Epithelial cell of proximal tubule (primary cell): Measurements from ENCODE around the gene HOXA6. TPM values are rescaled to one million over a fixed set of nuclear protein-coding genes. Genes with fewer than 3 reads are reported as not detected.

Experiments
- DNase-seq: peaks from one replicate; pipeline ENCODE4 v3.0.0-alpha.2; 2011; ENCODE audit warnings: low read depth
- H3K4me3 ChIP-seq: 2 replicates; pipeline ENCODE4 v1.5.1; 2011; ENCODE audit warnings: low read depth, mild to moderate bottlenecking, low read length
- total RNA-seq: library from RNA; depleted of rRNA; stranded (reverse); fragments of >200 nt; gene quantifications from 2 replicates; pipeline ENCODE4 v1.2.3, GENCODE V29; 2015
- TF ChIP-seq, protein P1 (sequence below): conservative IDR thresholded peaks from 2 replicates; pipeline ENCODE4 v1.5.1; 2012; ENCODE audit warnings: low read depth, mild to moderate bottlenecking, low read length

The HOXA6 gene
- total RNA-seq, 1 donor from 2014 or later: 5.7 TPM

DNA sequence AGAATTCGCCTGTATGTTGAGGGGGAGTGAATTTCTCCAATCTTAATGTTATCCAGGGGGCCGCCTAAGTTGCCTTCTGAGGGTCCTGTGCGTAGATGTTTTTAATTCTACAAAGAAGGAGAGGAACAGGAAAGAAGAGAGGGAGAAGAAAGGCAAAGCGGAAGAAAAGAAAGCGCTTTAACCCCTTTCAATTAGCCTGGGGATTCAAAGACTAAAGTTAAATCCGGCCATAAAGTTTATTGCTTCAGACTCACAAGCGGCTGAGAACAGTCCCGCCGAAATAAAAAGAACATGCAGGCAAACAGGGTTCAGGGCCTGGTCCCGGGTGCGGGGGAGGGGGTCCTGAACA is 8.6 kb downstream of the HOXA6 start:
- TF ChIP-seq, protein P1, sequence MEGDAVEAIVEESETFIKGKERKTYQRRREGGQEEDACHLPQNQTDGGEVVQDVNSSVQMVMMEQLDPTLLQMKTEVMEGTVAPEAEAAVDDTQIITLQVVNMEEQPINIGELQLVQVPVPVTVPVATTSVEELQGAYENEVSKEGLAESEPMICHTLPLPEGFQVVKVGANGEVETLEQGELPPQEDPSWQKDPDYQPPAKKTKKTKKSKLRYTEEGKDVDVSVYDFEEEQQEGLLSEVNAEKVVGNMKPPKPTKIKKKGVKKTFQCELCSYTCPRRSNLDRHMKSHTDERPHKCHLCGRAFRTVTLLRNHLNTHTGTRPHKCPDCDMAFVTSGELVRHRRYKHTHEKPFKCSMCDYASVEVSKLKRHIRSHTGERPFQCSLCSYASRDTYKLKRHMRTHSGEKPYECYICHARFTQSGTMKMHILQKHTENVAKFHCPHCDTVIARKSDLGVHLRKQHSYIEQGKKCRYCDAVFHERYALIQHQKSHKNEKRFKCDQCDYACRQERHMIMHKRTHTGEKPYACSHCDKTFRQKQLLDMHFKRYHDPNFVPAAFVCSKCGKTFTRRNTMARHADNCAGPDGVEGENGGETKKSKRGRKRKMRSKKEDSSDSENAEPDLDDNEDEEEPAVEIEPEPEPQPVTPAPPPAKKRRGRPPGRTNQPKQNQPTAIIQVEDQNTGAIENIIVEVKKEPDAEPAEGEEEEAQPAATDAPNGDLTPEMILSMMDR: no peak
- DNase-seq: no peak
- peak overlapping the region; percentile 75 for H3K4me3 ChIP-seq

DNA sequence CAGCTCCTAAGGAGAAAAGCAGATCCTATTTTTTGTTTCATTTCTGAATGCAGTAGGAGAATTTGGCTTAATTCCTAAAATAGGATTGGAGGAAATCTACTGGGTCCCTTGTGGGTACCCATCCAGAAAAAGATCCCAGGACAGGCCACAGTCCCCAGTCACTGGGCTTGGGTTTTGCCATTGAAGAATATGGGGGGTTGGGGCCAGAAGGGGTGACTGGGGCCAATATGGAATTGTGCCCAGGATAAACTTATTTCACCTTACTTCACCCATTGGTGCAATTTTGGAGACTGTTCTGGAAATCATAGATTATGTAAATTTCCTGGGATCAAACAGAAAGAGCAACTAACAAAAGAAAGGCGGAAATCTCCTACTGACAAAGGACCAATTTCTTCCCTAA is 9.1 kb downstream of the HOXA6 start:
- TF ChIP-seq, protein P1: no peak
- DNase-seq: no peak
- peak overlapping the region; percentile 75 for H3K4me3 ChIP-seq

DNA sequence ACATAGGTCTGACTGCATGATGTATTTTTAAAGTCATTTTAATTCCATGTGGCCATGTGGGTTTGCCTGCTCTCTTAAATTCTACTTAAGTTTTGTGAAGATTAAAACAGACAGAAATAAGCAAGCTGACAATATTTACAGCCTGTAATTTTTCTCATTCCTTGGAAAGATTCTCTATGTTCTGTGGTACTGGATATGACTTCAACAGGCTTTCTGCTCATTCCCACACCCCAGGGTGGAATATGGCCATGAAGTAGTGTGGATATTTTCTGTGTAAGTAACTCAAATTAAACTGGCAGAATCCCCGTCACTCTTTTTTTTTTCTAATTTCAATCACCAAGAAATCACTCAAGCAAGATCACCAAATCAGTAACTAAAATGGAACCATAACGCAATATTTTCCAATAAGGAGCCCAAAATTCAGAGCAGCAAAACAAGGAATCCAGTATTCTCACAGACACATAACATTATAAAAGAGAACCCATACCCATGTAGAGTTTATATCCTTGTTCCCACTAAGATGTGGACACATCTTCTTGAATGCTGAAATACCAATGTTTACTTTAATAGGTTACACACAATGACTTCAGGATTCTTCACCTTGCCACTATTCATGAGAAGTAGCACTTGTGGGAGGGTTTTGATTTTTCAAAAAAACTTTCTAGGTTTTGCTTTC is 9.8 kb downstream of the HOXA6 start:
- DNase-seq: no peak
- TF ChIP-seq, protein P1: no peak
- no peak overlapping the region for H3K4me3 ChIP-seq

DNA sequence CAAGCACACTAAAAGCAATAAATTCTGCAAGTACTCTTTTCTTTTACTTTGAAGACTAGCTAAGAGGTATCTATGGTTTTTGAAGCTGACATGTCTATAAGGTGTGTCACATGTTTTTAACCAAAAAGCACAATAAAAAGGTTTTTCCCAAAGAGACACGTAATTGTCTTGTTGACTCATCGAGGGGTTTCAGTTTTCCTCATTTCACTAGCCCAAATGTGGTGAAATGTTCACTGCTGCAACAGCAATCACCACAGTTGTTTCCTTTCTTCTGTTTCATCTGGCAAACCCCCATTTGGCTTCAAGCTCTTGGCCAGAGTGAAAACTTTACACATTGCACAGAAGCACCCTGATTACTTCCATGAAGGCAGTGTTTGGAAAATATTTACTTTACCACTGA is 13.2 kb downstream of the HOXA6 start:
- DNase-seq: no peak
- no peak overlapping the region for H3K4me3 ChIP-seq
- TF ChIP-seq, protein P1: no peak

DNA sequence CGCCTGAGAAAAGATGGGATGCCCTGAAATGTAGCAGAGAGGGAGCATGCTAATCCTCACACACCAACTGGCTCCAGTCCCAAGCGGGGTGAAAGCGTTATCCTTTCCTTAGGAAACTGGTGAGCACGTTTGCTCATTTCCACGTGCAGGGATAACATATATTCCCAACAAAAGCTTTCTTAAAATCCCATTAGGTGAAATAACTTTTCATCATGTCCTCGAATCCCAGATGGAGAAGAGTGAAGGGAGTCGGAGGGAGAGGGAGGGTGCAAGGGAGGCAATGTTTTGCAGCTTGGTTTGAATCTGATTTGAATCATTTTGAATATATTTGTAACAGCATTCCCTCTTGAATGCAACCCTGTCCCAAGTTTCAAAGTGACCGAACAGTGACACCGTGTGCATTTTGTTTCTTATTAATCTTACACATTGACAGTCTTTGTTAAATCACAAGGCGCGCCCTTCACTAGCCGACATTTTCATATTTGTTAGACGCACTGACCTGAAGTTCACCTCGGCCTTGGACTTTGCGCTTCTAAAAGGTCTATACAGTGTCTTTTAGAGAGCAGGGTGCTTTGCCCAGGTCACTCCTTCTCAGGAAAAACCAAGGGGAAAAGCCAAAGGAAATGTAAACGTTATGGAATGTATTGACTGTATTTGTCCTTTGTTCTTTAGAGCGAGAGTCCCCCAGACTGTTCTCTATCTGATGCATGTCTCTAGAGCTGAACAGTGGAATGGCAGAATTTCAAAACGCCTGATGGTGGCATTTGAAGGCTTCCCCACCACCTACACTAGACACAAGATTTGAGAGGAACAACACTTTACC is 14.0 kb downstream of the HOXA6 start:
- TF ChIP-seq, protein P1: peak; percentile 3
- H3K4me3 ChIP-seq: peak overlapping the region; percentile 3
- DNase-seq: no peak

DNA sequence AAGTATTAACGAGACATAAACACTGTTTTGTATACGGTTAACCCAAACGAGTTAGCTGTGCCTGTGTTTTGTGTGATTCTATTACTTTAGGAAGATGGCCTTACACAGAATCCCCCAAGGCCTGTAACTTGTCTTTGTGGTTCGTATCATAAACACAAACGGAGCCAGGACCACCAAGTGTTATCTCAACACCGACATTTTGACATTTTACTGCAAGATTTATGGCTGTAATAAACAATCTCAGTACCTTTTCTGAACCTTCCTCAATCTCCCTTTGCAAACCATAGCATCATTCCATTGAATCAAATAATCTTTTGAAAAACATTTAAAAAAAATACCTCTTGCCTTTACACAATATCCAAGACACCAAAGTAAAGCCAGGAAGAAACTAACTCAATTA is 14.6 kb downstream of the HOXA6 start:
- no peak for DNase-seq
- no peak overlapping the region for H3K4me3 ChIP-seq
- TF ChIP-seq, protein P1: no peak
